Ramos (cell line): ENCODE data around the gene SRGAP3.

Source experiments
- in situ Hi-C: fragments of 300-500 bp; cut with MboI; formaldehyde crosslinking; loops from one replicate; pipeline ENCODE4 v1.14.3; 2022; ENCODE audit warnings: low sequenced_read_pairs; ENCODE audit not compliant: unreplicated experiment

The SRGAP3 gene

DNA sequence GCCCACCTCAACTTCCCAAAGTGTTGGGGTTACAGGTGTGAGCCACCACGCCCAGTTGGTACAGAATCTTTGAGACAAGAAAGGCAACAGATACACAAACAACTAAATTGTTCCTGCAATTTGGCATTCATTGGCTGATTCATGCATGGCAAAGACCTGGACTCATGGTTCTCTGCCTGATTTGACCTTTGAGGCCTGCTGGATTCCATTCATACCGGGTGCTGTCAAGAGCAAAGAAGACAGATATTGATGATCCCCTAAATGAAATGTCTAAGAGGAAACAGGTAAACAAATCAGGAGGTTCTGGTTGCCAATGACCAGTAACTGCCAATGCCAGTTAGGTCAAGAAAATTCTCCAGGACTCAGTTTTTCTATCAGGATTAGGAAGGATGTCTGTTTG lies 242.2 kb downstream of the SRGAP3 start:
- in situ Hi-C loops: no loop called here

DNA sequence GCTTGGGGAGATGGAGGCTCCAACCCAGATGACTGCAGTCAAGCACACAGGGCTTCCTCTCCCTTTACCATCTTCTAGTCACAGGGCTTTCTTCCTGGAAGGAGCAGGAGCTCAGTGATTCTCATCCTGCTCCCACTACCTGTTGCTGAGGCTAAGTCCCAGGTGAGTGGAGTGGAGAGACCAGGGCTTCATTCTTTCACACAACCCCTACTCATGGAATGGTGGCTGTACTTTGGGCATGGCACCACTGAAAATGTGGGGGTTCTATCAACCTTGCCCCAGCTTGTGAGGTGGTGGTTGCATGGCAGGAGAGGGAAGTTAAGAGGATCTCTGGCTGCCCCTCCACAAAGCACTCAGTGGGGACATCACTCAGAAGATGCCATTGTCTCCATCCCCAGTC lies 249.4 kb downstream of the SRGAP3 start:
- in situ Hi-C loops: no loop called here

DNA sequence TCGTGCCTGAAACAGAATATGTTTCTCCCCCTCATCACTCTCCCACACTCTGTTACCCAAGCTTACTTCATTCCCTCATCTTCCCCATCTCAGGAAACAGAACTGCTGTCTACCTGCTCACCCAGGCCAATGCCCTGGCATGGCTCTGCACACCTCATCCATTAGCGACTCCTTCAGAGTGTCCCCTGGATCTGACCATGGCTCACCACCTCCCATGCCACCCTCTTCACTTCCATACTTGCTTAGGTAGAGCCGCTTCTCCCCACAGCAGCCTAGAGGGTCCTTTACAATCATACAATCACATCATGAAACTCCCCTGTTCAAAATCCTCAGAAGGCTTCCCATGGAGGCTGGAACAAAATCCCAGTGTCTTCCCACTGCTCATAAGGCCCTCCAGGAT lies 252.3 kb downstream of the SRGAP3 start:
- in situ Hi-C loops: no loop called here

DNA sequence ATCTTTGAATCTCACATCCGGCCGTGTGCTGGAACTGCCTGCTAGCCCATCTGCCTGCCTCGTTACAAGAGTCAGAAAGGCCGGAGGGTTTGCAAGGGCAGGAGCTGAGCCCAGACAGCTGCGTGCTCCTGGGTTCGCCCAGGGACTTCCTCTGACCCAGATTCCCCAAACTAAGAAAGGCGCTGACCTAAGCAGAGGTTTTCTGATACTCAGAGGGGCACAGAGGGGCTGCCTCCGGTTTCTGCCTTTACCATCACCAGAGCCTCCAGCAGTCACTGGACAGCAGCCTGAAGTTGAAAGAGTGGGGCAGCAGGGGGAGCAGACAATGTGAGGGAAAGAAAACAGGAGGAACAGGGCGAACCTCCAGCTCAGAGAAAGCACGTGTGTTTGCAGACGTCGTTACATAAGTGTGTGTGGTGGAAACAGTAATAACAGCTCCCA lies 252.7 kb downstream of the SRGAP3 start:
- in situ Hi-C loops: no loop called here

DNA sequence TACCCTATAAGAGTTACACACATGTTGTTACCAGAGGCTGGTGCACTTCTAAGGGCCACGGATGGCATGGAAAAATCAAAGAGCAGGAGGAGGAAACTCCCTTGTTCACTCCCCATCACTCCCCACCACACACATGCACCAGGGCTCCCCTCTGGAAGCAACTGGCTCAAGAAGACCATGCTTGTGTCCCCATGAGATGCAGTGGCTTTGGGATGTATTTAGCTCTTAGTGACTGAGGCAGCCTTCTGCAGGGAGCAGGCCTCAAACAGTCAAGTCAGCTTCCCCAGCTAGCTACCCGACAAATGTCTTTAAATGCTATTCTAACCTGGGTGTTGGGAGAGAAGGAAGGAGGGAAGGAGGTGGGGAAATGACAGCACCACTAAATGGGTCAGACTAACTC lies 253.2 kb downstream of the SRGAP3 start:
- in situ Hi-C loops: no loop called here

DNA sequence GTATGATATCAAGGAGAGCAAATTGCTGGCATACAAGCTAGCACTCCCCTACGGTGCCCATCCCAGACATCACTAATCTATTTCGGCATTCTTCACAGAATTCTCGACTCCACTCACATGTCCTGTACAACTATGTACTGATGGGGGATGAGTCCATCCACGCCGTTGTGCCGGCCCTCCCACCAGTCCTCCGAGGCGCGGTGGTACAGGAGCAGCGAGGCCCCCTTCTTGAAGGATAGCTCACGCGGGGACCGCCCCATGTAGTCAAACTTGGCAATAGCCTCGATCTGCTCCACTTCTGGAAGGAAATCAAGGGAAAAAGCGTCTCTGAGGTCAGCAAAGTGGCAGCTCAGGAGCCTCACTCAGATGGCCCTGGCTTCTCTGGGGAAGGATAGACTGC lies 255.2 kb downstream of the SRGAP3 start:
- in situ Hi-C loops: no loop called here

DNA sequence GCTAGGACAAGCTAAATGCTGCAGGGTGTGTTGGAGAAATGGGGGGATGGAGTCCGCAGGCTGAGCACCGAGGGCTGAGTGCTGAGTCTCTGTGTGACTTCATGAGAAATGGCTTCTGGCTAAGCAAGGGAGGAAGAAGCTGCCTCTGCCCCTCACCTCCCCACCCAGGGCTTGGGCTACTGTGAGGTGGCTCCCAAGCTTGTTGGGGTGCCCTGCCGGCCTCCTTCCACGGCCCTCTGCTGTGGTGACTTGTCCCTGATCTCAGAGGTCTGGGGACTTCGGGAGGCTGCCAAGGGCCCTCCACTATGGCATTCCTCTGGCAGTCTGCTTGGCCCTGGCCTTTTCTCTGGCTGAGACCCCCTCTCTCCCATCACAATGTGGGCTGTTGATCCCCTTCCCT lies 256.1 kb downstream of the SRGAP3 start:
- in situ Hi-C loops: no loop called here

DNA sequence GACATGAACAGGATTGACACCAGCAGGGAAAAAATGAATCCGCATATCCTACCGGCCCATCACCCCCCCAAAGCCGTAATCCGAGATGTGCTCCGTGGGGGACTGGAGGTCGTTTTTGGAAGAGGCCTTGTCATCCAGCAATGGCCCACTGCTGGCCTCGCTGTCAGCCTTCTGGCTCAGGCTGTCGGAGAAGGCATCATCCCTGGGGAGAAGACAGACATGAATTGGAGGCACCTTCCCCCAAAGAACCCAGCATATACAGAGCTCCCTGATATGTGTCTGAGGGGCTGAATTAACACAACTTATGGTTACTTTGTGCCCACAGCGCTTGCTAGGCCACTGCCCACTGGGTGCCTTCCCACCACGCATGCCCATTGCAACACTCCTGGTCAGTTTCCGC lies 256.6 kb downstream of the SRGAP3 start:
- in situ Hi-C loops: no loop called here

DNA sequence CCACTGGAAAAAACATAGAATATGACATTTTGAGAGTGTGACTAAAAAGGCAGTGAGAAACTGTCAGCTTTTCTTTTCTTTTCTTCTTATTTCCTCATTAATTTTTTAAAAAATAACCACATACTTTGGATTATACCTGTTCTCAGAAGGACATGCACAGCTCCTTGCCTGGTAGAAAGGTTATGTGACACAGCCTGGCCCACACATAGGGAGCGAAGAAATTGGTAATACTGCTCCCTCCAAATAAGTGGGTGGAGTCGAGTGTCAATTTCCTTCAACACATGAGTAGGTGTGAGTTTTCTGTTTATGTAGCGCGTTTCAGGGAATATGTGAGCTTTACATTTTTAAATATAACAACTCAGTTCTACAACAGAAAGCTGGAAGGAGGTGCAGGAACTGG lies 257.2 kb downstream of the SRGAP3 start:
- in situ Hi-C loops: no loop called here

DNA sequence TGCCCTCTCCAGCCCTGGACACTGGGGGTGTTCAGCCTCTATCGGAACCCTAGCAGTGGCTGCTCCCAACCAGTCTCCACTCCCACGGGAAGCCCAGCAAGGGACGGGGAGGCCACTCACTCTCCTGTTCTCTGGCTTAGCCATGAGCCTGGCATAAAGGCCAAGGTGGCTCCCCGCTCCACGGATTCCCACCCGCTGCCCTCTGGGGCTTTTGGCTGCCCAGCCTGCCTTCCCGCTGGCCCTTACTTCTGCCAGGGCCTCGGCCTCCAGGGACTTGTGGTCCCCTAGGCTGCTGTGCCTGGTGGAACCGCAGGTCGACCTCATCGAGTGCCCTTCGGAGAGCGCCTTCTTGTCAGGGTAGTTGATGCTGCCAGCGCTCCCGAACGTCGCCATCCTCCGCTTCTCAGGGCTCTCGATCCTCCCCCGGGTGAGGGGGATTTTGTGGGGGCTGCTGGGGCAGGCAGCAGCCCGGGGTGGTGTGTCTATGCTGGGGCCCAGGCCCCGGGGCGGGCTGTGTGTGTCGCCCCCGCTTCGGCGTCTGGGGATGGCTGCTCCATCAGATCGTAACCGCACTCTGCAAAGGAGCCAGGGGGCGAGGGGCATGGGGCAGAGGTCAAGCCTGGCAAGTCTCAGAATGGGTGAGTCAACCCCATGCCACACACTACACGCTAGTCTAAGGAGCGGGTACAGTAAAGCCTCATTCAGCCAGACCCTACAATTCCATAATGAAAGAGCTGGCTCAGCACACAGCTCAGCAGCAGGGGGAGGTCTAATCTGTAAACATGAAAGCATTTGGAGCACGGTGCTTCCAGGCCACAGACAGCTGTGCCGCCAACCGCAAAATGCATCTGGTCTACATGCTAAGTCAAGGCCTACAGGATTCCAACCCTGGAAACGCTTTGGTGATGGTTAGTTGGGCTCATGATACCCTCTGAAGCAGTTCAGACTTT lies 258.9 kb downstream of the SRGAP3 start:
- in situ Hi-C loops: no loop called here

DNA sequence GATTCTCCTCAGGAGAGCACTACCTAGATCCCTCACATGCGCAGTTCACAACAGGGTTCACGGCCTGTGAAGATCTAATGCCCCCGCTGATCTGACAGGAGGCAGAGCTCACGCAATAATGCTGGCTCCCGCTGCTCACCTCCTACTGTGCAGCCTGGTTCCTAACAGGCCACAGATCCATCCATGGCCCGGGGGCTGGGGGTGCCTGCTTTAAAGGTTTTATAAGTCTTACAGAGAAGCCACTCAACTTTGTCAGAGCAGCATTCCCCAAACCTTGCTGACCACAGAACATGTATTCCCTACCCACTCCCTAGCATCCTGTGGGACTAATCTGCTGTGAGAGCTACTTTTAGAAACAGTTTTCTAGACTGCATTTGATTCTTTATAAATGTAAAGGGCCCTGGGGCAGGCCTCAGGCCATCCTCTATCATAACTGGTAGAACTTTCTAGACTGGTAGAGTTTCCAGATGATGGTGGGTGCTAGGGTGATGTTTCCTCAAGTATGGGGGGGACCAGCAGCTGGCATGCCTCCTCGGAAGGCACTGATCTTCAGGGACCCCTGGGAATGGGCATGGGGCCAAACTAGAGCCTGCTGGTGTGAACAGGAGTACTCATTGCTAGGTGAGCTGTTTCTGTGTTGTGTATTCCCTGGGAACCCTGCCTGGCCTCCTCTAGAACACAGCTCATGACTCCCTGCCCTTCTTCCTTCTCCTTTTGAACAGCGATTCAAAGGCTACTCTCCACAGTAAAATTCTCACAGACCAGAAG lies 260.5 kb downstream of the SRGAP3 start:
- in situ Hi-C loops: no loop called here

DNA sequence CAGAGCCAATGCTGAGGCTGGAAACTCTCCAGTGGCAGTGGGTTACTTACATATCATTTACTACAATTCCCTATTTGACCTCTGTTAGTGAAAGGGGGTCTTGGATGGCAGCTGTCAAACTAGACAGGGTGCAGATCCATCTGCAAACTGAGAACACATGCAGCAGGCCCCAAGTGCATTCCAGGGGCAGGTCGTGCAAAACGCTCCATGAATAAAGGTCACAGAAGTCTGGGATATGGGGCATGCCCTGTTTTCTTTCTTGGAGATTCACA lies 261.1 kb downstream of the SRGAP3 start:
- in situ Hi-C loops: no loop called here

DNA sequence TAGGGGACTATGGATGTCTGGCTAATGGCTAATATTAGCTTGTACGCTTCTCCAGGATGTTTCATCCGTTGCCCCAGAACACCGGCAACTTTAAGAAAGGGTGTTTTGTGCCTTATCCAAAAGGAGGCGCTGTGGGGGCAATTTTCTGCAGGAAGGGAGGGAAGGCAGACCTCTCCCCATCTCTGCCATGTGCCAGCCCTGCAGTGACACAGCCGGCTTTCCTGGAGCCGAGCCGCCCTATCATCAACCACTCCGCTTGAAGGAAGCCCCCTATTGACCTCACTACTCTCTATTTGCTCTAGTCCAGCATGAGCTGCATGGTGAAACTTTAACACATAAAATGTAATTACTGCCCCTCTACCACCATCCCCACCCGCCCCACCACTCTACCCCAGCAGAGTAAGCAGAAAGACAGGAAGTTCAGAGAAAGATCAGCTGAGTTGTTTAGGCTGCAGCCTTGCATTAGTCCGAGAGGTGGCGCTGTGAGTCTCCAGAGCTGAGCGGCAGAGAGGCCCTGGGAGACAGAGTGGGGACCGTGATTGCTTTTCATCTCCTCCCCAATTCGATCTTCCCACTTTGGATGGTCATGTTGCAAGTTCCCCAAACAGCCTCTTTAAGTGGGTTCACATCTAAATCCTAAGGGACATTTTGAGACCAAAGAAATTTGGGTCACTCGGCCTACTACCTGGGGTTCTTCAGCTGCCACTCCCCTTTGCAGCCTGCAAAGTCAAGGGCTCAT lies 261.6 kb downstream of the SRGAP3 start:
- in situ Hi-C loops: no loop called here

DNA sequence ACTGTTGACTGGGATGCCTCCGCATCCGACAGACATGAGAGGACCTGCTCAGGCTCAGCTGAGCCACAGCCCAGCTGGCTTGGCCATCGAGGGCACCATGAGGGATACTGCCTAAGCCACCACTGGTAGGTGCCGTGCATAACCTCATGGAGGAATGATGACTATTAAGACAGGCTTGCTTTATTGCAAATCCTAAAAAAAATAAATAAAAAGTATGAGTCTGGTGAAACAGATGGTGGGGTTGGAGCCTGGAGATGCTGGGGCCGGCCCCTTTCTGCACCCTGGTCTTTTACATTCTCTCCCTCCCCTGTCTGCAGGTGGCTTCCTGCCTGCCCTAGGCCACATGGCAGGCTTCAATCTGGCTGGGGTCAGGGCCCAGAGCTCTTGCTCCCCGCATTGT lies 262.2 kb downstream of the SRGAP3 start:
- in situ Hi-C loops: no loop called here

DNA sequence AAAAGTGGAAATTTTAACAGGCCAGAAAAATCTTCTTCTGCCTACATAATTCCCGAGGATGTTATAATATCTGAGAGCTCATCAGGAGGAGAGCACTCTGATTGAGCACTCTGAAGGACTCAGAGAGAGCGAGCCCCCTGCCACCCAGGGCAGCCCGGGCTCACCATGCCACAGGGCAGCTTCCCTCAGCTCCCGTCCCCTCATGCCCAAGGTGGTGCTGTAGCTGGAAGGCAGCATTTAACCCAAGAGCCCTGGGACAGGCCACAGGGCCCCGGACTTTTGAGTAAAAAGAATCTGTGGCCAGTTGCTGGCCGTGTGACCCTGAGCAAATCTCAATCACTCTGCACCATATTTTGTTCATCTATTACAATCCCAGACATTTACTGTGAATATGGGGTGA lies 262.7 kb downstream of the SRGAP3 start:
- in situ Hi-C loops: no loop called here

DNA sequence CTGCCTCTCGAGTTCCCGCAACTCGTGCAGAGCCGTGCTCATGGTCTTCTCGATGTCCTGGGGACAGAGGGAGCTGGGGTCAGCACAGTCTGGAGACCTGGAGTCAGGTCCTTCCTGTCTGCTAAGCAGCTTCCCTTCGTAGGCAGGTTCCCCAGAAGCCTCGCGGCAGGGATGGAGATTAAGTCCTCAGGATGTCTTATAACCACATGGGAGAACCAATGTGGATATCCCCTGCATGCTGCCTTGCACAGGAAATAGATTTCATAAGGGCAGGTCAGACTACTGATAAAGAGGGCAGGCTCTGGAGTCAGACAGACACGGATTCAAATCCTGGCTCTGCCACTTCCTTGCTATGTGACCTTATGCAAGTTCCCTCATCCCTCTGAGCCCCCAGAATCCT lies 263.6 kb downstream of the SRGAP3 start:
- in situ Hi-C loops: no loop called here

DNA sequence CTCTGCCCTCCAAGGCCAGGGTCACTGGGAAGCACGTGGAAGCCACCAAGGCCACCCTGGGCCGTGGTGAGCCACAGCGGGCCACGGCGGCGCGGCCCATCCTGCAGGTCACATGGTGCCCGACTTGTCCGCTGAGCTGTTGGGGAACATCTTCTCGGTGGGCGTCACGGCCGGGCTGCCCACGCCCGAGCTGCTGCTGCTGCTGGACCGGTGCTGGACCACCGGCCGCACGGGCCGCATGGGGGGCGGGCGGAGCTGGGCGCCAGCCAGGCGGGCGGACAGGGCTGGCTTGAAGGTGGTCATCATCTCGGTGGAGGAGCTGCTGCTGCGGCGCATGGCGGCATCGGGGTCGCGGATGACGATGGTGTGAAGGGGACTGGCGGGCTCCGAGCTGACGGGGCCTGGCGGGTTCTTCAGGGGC lies 264.0 kb downstream of the SRGAP3 start:
- in situ Hi-C loops: no loop called here

DNA sequence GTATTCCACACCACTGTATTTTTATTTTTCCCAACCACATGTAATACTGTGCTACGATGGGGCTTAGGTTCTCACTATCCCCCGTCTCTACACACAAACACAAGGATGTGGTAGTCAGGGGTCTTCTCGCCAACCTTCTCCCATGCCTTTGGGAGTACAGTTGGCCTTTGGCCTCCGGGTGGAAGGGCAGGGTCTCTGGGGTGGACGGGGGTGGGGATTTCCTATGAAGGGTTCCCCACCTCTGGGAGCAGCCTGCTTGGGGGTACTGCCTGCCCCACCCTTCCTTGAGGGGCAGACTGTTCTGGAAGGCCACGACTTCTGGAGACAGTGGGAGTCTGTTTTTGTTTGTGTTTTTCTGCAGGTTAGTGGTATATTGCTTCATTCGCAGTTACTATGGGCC lies 264.9 kb downstream of the SRGAP3 start:
- in situ Hi-C loops: no loop called here

DNA sequence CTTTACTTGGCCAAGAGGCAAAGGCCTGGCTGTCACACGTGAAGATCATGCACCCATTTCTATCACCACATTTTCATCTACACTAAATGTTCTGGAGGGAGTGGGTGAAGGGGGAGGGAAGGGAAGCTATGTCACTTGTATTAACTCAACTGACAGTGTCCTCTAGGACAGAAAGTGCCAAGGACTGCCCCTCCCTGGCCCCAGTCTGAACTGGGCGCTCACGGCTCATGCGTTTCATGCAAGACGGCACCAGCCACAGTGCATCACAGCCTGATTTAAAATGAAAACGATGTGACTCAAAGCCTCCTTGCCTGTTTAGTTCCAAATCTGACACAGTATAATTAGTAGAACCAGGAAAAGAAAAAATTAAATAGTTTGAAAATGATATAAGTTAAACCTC lies 265.4 kb downstream of the SRGAP3 start:
- in situ Hi-C loops: no loop called here

DNA sequence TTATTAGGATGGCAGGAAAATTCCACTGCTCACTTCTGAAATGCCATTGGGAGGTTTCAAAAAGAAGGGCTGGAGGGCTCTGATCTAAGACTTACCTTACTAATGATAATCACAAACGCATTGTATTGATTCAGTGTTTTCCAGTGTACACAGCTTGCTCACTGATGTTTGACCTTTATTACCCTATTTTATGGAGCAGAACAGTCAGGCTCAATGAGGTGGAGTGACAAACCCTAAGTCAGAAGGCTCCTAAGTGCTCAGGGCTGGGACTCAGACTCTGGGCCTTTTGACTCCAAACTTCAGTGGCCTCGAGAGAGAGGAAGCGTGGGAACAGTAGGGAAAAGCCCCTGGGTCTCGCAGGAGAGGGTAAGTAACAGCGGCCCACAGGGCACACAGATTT lies 265.9 kb downstream of the SRGAP3 start:
- in situ Hi-C loops: no loop called here

DNA sequence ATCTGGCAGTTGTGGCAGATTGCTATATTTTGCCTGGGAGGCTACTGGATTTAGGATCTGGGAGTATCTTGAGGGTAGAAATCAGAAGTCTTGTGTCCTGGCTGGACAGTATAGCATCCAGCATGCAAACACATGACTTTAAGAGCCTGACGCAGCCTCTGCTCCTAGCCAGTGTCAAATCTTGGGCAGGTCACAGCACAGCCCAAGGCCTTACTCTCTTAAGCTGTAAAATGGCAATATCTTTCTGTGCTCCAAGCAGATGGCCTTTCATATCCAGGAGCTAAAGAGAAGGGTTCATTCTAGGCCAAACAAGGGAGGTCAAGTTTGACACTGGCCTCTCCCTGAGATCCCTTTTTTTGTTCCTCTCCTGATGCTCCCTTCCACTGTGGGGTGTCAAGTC lies 266.4 kb downstream of the SRGAP3 start:
- in situ Hi-C loops: no loop called here
